IMR-90 (cell line): ENCODE measurements around the gene CD300LD.

Experiments used
- CEBPB ChIP-seq: IDR thresholded peaks from 2 replicates; pipeline ENCODE4 v1.6.1; 2012; ENCODE audit warnings: low read depth, low read length, improper control_type of control experiment
- CHD1 ChIP-seq: IDR thresholded peaks from 2 replicates; pipeline ENCODE4 v1.6.1; 2012; ENCODE audit warnings: low read depth, low read length, improper control_type of control experiment
- CTCF ChIP-seq: conservative IDR thresholded peaks from 2 replicates; pipeline ENCODE4 v1.5.1; 2012; ENCODE audit warnings: mild to moderate bottlenecking, low read depth, low read length, improper control_type of control experiment
- ELK1 ChIP-seq: fragments of 150-350 bp; IDR thresholded peaks from 2 replicates; pipeline ENCODE4 v1.6.1; 2016; ENCODE audit warnings: low read depth, mild to moderate bottlenecking, low read length, moderate library complexity, borderline replicate concordance
- FOS ChIP-seq: fragments of 150-350 bp; IDR thresholded peaks from 2 replicates; pipeline ENCODE4 v1.6.1; 2016; ENCODE audit warnings: low read depth, low read length
- MAFK ChIP-seq: IDR thresholded peaks from 2 replicates; pipeline ENCODE4 v1.6.1; 2012; ENCODE audit warnings: low read depth, low read length, improper control_type of control experiment
- MAZ ChIP-seq: IDR thresholded peaks from 2 replicates; pipeline ENCODE4 v1.6.1; 2012; ENCODE audit warnings: low read depth, mild to moderate bottlenecking, low read length, improper control_type of control experiment, moderate library complexity, borderline replicate concordance
- MXI1 ChIP-seq: IDR thresholded peaks from 2 replicates; pipeline ENCODE4 v1.6.1; 2012; ENCODE audit warnings: low read depth, mild to moderate bottlenecking, low read length, moderate library complexity, borderline replicate concordance
- NFE2L2 ChIP-seq: fragments of 150-350 bp; IDR thresholded peaks from 2 replicates; pipeline ENCODE4 v1.6.1; 2016; ENCODE audit warnings: low read depth, mild to moderate bottlenecking, low read length
- POLR2A ChIP-seq: IDR thresholded peaks from 2 replicates; pipeline ENCODE4 v1.6.1; 2012; ENCODE audit warnings: mild to moderate bottlenecking, low read depth, low read length
- RAD21 ChIP-seq: IDR thresholded peaks from 2 replicates; pipeline ENCODE4 v1.6.1; 2012; ENCODE audit warnings: low read length, improper control_type of control experiment
- RCOR1 ChIP-seq: IDR thresholded peaks from 2 replicates; pipeline ENCODE4 v1.6.1; 2012; ENCODE audit warnings: mild to moderate bottlenecking, low read length, improper control_type of control experiment; ENCODE audit not compliant: insufficient replicate concordance
- RFX5 ChIP-seq: IDR thresholded peaks from 2 replicates; pipeline ENCODE4 v1.8.0; 2012; ENCODE audit warnings: low read depth, mild to moderate bottlenecking, low read length, moderate library complexity
- SMC3 ChIP-seq: fragments of 150-350 bp; IDR thresholded peaks from 2 replicates; pipeline ENCODE4 v1.6.1; 2016; ENCODE audit warnings: low read depth, mild to moderate bottlenecking, antibody characterized with exemption, low read length, moderate library complexity

GRCh38 chr17:74585711-74586110, 6.4 kb downstream of the CD300LD start:
- no peak for TF ChIP-seq CTCF
- no peak for TF ChIP-seq POLR2A
- no peak for TF ChIP-seq RAD21
- TF ChIP-seq CHD1 = no peak
- no peak for TF ChIP-seq FOS
- TF ChIP-seq MAFK = no peak
- TF ChIP-seq RCOR1 = no peak
- TF ChIP-seq MAZ = no peak
- no peak for TF ChIP-seq RFX5
- no peak for TF ChIP-seq NFE2L2
- TF ChIP-seq CEBPB = no peak
- TF ChIP-seq MXI1 = no peak
- TF ChIP-seq SMC3 = no peak
- no peak for TF ChIP-seq ELK1
